Fibroblast of lung (primary cell): Measurements from ENCODE around the gene C12orf50. TPM values are rescaled to one million over a fixed set of nuclear protein-coding genes. Genes with fewer than 3 reads are reported as not detected.

Source experiments
- DNase-seq, 2 donors: peaks; one replicate each; pipeline versions ENCODE4 v3.0.0 to v3.0.0-alpha.2; 2010; ENCODE audit warnings: low read depth in 2 of 2
- H2AFZ ChIP-seq: 2 replicates; pipeline ENCODE4 v1.5.1; 2012; ENCODE audit warnings: low read length, control low read depth, inconsistent platforms
- H3K27ac ChIP-seq: 2 replicates; pipeline ENCODE4 v1.5.1; 2011; ENCODE audit warnings: low read length, control low read depth; ENCODE audit not compliant: insufficient read depth
- H3K27me3 ChIP-seq: 2 replicates; pipeline ENCODE4 v1.5.1; 2011; ENCODE audit warnings: mild to moderate bottlenecking, low read length; ENCODE audit not compliant: control insufficient read depth, insufficient read depth
- H3K36me3 ChIP-seq: 2 replicates; pipeline ENCODE4 v1.5.1; 2011; ENCODE audit warnings: low read length; ENCODE audit not compliant: control insufficient read depth, insufficient read depth
- H3K4me1 ChIP-seq: 2 replicates; pipeline ENCODE4 v1.5.1; 2011; ENCODE audit warnings: low read length; ENCODE audit not compliant: control insufficient read depth, insufficient read depth; ENCODE audit errors: extremely low read depth
- H3K4me2 ChIP-seq: 2 replicates; pipeline ENCODE4 v1.5.1; 2011; ENCODE audit warnings: low read length, control low read depth; ENCODE audit not compliant: insufficient read depth; ENCODE audit errors: extremely low read depth
- H3K4me3 ChIP-seq, 4 experiments: fragments of 200-600 bp in 1 of 4; sonication (generic) in 1 of 4; replicated peaks in 1 of 4; 2 replicates each; pipeline ENCODE4 v1.5.1; 2011 to 2016; ENCODE audit warnings: low read length in 4 of 4, low read depth in 3 of 4, mild to moderate bottlenecking in 3 of 4, control low read depth in 2 of 4, inconsistent platforms in 1 of 4, mixed read lengths in 1 of 4; ENCODE audit not compliant: insufficient read depth in 1 of 4; ENCODE audit errors: control extremely low read depth in 1 of 4
- H3K79me2 ChIP-seq: 2 replicates; pipeline ENCODE4 v1.5.1; 2012; ENCODE audit warnings: mild to moderate bottlenecking, low read length, inconsistent platforms; ENCODE audit not compliant: control insufficient read depth, insufficient read depth
- H3K9ac ChIP-seq: 2 replicates; pipeline ENCODE4 v1.5.1; 2011; ENCODE audit warnings: mild to moderate bottlenecking, low read length, control low read depth; ENCODE audit not compliant: insufficient read depth
- H3K9me3 ChIP-seq: 2 replicates; pipeline ENCODE4 v1.5.1; 2012; ENCODE audit warnings: low read depth, low read length; ENCODE audit not compliant: control insufficient read depth, insufficient read depth
- H4K20me1 ChIP-seq: 2 replicates; pipeline ENCODE4 v1.5.1; 2011; ENCODE audit warnings: low read length; ENCODE audit not compliant: control insufficient read depth, insufficient read depth; ENCODE audit errors: extremely low read depth
- EZH2 ChIP-seq: IDR thresholded peaks from 2 replicates; pipeline ENCODE4 v1.5.1; 2012; ENCODE audit warnings: low read length, control low read depth, mild to moderate bottlenecking; ENCODE audit errors: missing control alignments
- polyA plus RNA-seq, 2 donors: library from polyadenylated mRNA; depleted of rRNA in 1 of 2; stranded (reverse) in 1 of 2; unstranded in 1 of 2; fragments of >200 nt; gene quantifications; 2 replicates each; pipeline ENCODE4 v1.2.1, GENCODE V29; 2011 to 2012; ENCODE audit warnings: missing spikeins in 1 of 2
- total RNA-seq: library from RNA; depleted of rRNA; stranded (reverse); fragments of >200 nt; gene quantifications from 2 replicates; pipeline ENCODE4 v1.2.1, GENCODE V29; 2014
- TF ChIP-seq, protein P1 (sequence below), 2 donors: IDR thresholded peaks in 1 of 2; conservative IDR thresholded peaks in 1 of 2; 1 replicate in 1 of 2; 2 replicates in 1 of 2; pipeline ENCODE4 v1.5.1; 2011 to 2012; ENCODE audit warnings: low read length in 2 of 2, control low read depth in 1 of 2, inconsistent platforms in 1 of 2, low read depth in 1 of 2, mild to moderate bottlenecking in 1 of 2

C12orf50 gene
- total and polyA plus RNA-seq, 2 donors (not counting 1 experiment from before 2014, with no cell fraction given), result not detected

- Histone ChIP-seq H3K79me2 (no peaks in the 10 kb centered on the region), H3K27ac (no peak overlapping the region), H3K9me3 (no peaks in the 10 kb centered on the region), H2AFZ (no peak overlapping the region), H4K20me1 (no peaks in the 10 kb centered on the region), H3K27me3 (no peaks in the 10 kb centered on the region), H3K9ac (no peak overlapping the region), H3K4me2 (no peak overlapping the region), H3K4me1 (no peaks in the 10 kb centered on the region), H3K36me3 (no peaks in the 10 kb centered on the region), H3K4me3 (no peak overlapping the region)
- peak in 1 of 2 donors; percentile 22 for DNase-seq
- TF ChIP-seq EZH2, result no peak
- TF ChIP-seq, protein P1, sequence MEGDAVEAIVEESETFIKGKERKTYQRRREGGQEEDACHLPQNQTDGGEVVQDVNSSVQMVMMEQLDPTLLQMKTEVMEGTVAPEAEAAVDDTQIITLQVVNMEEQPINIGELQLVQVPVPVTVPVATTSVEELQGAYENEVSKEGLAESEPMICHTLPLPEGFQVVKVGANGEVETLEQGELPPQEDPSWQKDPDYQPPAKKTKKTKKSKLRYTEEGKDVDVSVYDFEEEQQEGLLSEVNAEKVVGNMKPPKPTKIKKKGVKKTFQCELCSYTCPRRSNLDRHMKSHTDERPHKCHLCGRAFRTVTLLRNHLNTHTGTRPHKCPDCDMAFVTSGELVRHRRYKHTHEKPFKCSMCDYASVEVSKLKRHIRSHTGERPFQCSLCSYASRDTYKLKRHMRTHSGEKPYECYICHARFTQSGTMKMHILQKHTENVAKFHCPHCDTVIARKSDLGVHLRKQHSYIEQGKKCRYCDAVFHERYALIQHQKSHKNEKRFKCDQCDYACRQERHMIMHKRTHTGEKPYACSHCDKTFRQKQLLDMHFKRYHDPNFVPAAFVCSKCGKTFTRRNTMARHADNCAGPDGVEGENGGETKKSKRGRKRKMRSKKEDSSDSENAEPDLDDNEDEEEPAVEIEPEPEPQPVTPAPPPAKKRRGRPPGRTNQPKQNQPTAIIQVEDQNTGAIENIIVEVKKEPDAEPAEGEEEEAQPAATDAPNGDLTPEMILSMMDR (conservative IDR thresholded peaks at IDR 0.05 in 1 of 2, IDR thresholded peaks at IDR 0.05 in 1 of 2; ENCODE audit: low read depth in 1 of 2, low read length in 2 of 2), result no peak
These were observed 94.0 kb downstream of the C12orf50 start for GRCh38 chr12:87935216-87935615.

DNA sequence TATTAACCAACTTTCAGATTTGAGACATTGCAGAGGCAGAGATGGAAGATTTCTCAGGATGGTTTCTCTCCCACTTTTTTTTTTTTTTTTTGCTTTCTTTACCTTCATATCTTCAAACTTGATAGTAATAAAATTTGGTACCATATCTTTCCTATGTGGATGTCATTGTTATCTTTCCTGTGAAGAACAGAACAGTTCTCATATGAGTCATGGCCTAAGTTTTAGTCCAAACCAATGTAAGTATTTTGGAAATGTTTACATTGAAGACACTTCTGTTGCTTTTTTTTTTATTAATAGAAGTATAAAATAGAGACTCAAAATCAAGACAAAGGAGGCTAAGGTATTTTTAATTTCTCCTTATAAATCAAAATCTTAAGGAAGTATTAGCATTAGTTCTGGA lies 95.2 kb downstream of the C12orf50 start:
- peak in 1 of 2 donors; percentile 17 for DNase-seq
- H2AFZ ChIP-seq, result no peak overlapping the region
- H4K20me1 ChIP-seq, result no peaks in the 10 kb centered on the region
- no peak overlapping the region for H3K9ac ChIP-seq
- no peak overlapping the region for H3K4me3 ChIP-seq
- H3K27me3 ChIP-seq, result no peaks in the 10 kb centered on the region
- H3K79me2 ChIP-seq, result no peaks in the 10 kb centered on the region
- H3K36me3 ChIP-seq, result no peaks in the 10 kb centered on the region
- H3K9me3 ChIP-seq, result no peaks in the 10 kb centered on the region
- H3K4me2 ChIP-seq, result no peak overlapping the region
- no peak overlapping the region for H3K27ac ChIP-seq
- no peak for TF ChIP-seq EZH2
- TF ChIP-seq, protein P1 (conservative IDR thresholded peaks at IDR 0.05 in 1 of 2, IDR thresholded peaks at IDR 0.05 in 1 of 2; ENCODE audit: low read depth in 1 of 2, low read length in 2 of 2), result no peak
- H3K4me1 ChIP-seq, result no peaks in the 10 kb centered on the region

GRCh38 chr12:87931812-87932211 lies 97.4 kb downstream of the C12orf50 start:
- peak; percentile 53 to 85 for DNase-seq
- Histone ChIP-seq H4K20me1 (no peaks in the 10 kb centered on the region), H3K9ac (no peak overlapping the region), H3K4me2 (no peak overlapping the region), H2AFZ (no peak overlapping the region), H3K4me1 (no peaks in the 10 kb centered on the region), H3K79me2 (no peaks in the 10 kb centered on the region), H3K27ac (no peak overlapping the region), H3K36me3 (no peaks in the 10 kb centered on the region), H3K27me3 (no peaks in the 10 kb centered on the region), H3K9me3 (no peaks in the 10 kb centered on the region), H3K4me3 (no peak overlapping the region)
- no peak for TF ChIP-seq EZH2
